Measurements from ENCODE around the gene SLC25A53. TPM values are rescaled to one million over a fixed set of nuclear protein-coding genes. Genes with fewer than 3 reads are reported as not detected.

The SLC25A53 gene
- total RNA-seq, 1 experiment from 2014 or later = 6.6 TPM

DNA sequence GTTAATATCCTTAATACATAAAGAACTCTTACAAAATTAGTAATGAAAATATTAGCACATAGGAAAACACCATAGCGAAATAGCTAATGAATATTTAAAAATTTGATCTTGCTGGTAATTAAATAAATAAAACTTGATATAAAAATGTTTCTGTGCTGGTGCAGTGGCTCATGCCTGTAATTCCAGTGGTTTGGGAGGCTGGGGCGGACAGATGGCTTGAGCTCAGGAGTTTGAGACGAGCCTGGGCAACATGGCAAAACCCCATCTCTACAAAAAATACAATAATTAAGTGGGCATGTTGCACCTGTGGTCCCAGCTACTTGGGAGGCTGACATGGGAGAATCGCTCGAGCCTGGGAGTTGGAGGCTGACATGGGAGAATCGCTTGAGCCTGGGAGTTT is 17.0 kb upstream of the SLC25A53 start:
- H3K79me2 ChIP-seq (ENCODE audit: low read length) = peaks cover 64% of the 10 kb centered on the region
- DNase-seq (no peak), ATAC-seq (no peak)
- H3K27me3 ChIP-seq (ENCODE audit: low read length) = no peaks in the 10 kb centered on the region
- H3F3A ChIP-seq (ENCODE audit: low read length, unreplicated experiment) = no peaks in the 10 kb centered on the region
- H3K27ac ChIP-seq (ENCODE audit: low read length) = no peak overlapping the region
- no peak overlapping the region for H3K4me2 ChIP-seq (ENCODE audit: low read length)
- no peak overlapping the region for H2AFZ ChIP-seq (ENCODE audit: low read length)
- H3K36me3 ChIP-seq (ENCODE audit: low read depth, low read length) = peaks cover 24% of the 10 kb centered on the region
- ChIA-PET POLR2A (ENCODE audit: unreplicated experiment) (interaction anchor here (0.7 kb wide), 1 partner anchor 12 kb away, joined by 4 read pairs; no protein-coding TSS in a partner anchor), CTCF (no interaction called here)
- no peak for TF ChIP-seq EZH2 (IDR thresholded peaks at IDR 0.05; ENCODE audit: low read length, unreplicated experiment)
- TF ChIP-seq, protein P1, sequence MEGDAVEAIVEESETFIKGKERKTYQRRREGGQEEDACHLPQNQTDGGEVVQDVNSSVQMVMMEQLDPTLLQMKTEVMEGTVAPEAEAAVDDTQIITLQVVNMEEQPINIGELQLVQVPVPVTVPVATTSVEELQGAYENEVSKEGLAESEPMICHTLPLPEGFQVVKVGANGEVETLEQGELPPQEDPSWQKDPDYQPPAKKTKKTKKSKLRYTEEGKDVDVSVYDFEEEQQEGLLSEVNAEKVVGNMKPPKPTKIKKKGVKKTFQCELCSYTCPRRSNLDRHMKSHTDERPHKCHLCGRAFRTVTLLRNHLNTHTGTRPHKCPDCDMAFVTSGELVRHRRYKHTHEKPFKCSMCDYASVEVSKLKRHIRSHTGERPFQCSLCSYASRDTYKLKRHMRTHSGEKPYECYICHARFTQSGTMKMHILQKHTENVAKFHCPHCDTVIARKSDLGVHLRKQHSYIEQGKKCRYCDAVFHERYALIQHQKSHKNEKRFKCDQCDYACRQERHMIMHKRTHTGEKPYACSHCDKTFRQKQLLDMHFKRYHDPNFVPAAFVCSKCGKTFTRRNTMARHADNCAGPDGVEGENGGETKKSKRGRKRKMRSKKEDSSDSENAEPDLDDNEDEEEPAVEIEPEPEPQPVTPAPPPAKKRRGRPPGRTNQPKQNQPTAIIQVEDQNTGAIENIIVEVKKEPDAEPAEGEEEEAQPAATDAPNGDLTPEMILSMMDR (conservative IDR thresholded peaks at IDR 0.05; ENCODE audit: low read depth, low read length) = no peak
- no peak for TF ChIP-seq EZH2phosphoT487 (IDR thresholded peaks at IDR 0.05; ENCODE audit: borderline replicate concordance, low read length)
- no peak overlapping the region for H3K9ac ChIP-seq (ENCODE audit: low read length)
- peaks cover 1% of the 10 kb centered on the region; the same call in 1 of the 2 replicates for H4K20me1 ChIP-seq (ENCODE audit: low read length)
- peaks cover 2% of the 10 kb centered on the region; the same call in 1 of the 2 replicates for H3K4me1 ChIP-seq (ENCODE audit: insufficient read depth, low read length)
- intact Hi-C loops (cut with micrococcal nuclease) = no loop called here
- H3K9me2 ChIP-seq (replicated peaks; ENCODE audit: low read length) = no peaks in the 10 kb centered on the region
- no peaks in the 10 kb centered on the region for H3K9me3 ChIP-seq (ENCODE audit: low read length)
- no TSS peak for BruUV-seq (replicated peaks)
- H3K4me3 ChIP-seq (ENCODE audit: low read length) = no peak overlapping the region

GRCh38 chrX:104172788-104173187 is 16.0 kb upstream of the SLC25A53 start:
- Histone ChIP-seq H3K27ac (ENCODE audit: low read length) (no peak overlapping the region), H3K9me3 (ENCODE audit: low read length) (no peaks in the 10 kb centered on the region), H3K4me1 (ENCODE audit: insufficient read depth, low read length) (peaks cover 10% of the 10 kb centered on the region), H2AFZ (ENCODE audit: low read length) (no peak overlapping the region), H3K27me3 (ENCODE audit: low read length) (no peaks in the 10 kb centered on the region), H3K9me2 (replicated peaks; ENCODE audit: low read length) (no peaks in the 10 kb centered on the region), H3K79me2 (ENCODE audit: low read length) (peaks cover 66% of the 10 kb centered on the region), H3K4me3 (ENCODE audit: low read length) (no peak overlapping the region), H3K9ac (ENCODE audit: low read length) (no peak overlapping the region), H3F3A (ENCODE audit: low read length, unreplicated experiment) (no peaks in the 10 kb centered on the region), H4K20me1 (ENCODE audit: low read length) (peaks cover 11% of the 10 kb centered on the region), H3K4me2 (ENCODE audit: low read length) (no peak overlapping the region), H3K36me3 (ENCODE audit: low read depth, low read length) (peaks cover 16% of the 10 kb centered on the region)
- ChIA-PET CTCF (no interaction called here), POLR2A (ENCODE audit: unreplicated experiment) (interaction anchor here (0.6 kb wide), 1 partner anchor 16 kb away, joined by 3 read pairs; the partner anchor contains the start of gene SLC25A53)
- intact Hi-C loops (cut with micrococcal nuclease) = no loop called here
- no TSS peak for BruUV-seq (replicated peaks)
- no peak for DNase-seq
- ATAC-seq = no peak
- TF ChIP-seq EZH2phosphoT487 (IDR thresholded peaks at IDR 0.05; ENCODE audit: borderline replicate concordance, low read length) (no peak), EZH2 (IDR thresholded peaks at IDR 0.05; ENCODE audit: low read length, unreplicated experiment) (no peak)
- TF ChIP-seq, protein P1 (conservative IDR thresholded peaks at IDR 0.05; ENCODE audit: low read depth, low read length) = no peak

DNA sequence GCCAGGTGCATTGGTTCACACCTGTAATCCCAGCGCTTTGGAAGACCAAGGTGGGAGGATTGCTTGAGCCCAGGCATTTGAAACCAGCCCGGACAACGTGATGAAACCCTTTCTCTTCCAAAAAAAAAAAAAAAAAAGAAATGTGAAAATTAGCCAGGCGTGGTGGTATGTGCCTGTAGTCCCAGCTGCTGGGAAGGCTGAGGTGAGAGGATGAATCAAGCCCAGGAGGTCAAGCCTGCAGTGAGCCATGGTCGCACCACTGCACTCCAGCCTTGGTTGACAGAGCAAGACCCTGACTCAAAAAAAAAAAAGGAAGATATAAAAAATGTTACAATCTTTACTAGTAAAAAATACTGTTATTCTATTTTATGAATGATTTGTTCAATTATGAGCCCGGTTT is 15.3 kb upstream of the SLC25A53 start:
- no peak overlapping the region for H2AFZ ChIP-seq (ENCODE audit: low read length)
- H3K79me2 ChIP-seq (ENCODE audit: low read length) = peaks cover 70% of the 10 kb centered on the region
- POLR2A ChIA-PET (ENCODE audit: unreplicated experiment) = no interaction called here
- H3K4me3 ChIP-seq (ENCODE audit: low read length) = no peak overlapping the region
- no peaks in the 10 kb centered on the region for H3K9me2 ChIP-seq (replicated peaks; ENCODE audit: low read length)
- H3F3A ChIP-seq (ENCODE audit: low read length, unreplicated experiment) = no peaks in the 10 kb centered on the region
- ATAC-seq (no peak), DNase-seq (no peak)
- CTCF ChIA-PET = no interaction called here
- H3K27ac ChIP-seq (ENCODE audit: low read length) = no peak overlapping the region
- no peaks in the 10 kb centered on the region for H3K9me3 ChIP-seq (ENCODE audit: low read length)
- H3K9ac ChIP-seq (ENCODE audit: low read length) = no peak overlapping the region
- intact Hi-C loops (cut with micrococcal nuclease) = no loop called here
- no peak for TF ChIP-seq EZH2 (IDR thresholded peaks at IDR 0.05; ENCODE audit: low read length, unreplicated experiment)
- TF ChIP-seq, protein P1 (conservative IDR thresholded peaks at IDR 0.05; ENCODE audit: low read depth, low read length) = no peak
- TF ChIP-seq EZH2phosphoT487 (IDR thresholded peaks at IDR 0.05; ENCODE audit: borderline replicate concordance, low read length) = no peak
- no TSS peak for BruUV-seq (replicated peaks)
- peaks cover 10% of the 10 kb centered on the region for H3K4me1 ChIP-seq (ENCODE audit: insufficient read depth, low read length)
- H3K27me3 ChIP-seq (ENCODE audit: low read length) = no peaks in the 10 kb centered on the region
- peaks cover 11% of the 10 kb centered on the region for H4K20me1 ChIP-seq (ENCODE audit: low read length)
- peaks cover 12% of the 10 kb centered on the region for H3K36me3 ChIP-seq (ENCODE audit: low read depth, low read length)
- H3K4me2 ChIP-seq (ENCODE audit: low read length) = no peak overlapping the region
